Measurements from ENCODE around the gene IL22RA1. TPM values are rescaled to one million over a fixed set of nuclear protein-coding genes. Genes with fewer than 3 reads are reported as not detected.

The IL22RA1 gene
- total RNA-seq, 1 experiment from 2014 or later = 0.13 TPM

- H3K4me2 ChIP-seq (ENCODE audit: insufficient read depth, insufficient read length, low read length) = no peak overlapping the region
- no peak overlapping the region for H3K27ac ChIP-seq (ENCODE audit: insufficient read length, low read depth, low read length)
- H2BK120ac ChIP-seq (ENCODE audit: low read depth, low read length, poor library complexity, severe bottlenecking) = no peak overlapping the region
- no CpG with 5 or more reads among the region's 3 CpGs for WGBS (ENCODE audit: extremely low coverage, insufficient read length, low lambda C conversion rate)
- H3K18ac ChIP-seq (ENCODE audit: insufficient read length, low read depth, low read length) = no peak overlapping the region
- no peaks in the 10 kb centered on the region for H3K27me3 ChIP-seq (ENCODE audit: insufficient read depth, low read length)
- H3K23ac ChIP-seq (ENCODE audit: insufficient read length, low read depth, low read length) = no peak overlapping the region
- no peaks in the 10 kb centered on the region; the same call in none of the 2 replicates for H3K27me3 Mint-ChIP-seq (ENCODE audit: low read depth)
- no peak overlapping the region for H2BK15ac ChIP-seq (ENCODE audit: low read depth, low read length)
- H4K8ac ChIP-seq (replicated peaks; ENCODE audit: insufficient read length, low read depth, low read length) = no peak overlapping the region
- DNase-seq = no peak
- H3K27ac Mint-ChIP-seq = no peak overlapping the region
- H3K4ac ChIP-seq (ENCODE audit: low read depth, low read length) = no peak overlapping the region
- H3K9ac ChIP-seq (ENCODE audit: extremely low read depth, insufficient read length, low read length) = no peak overlapping the region
- no peaks in the 10 kb centered on the region for H3K79me1 ChIP-seq (ENCODE audit: insufficient read depth, low read depth, low read length, poor library complexity, severe bottlenecking)
- no peak overlapping the region for H3T11ph ChIP-seq (ENCODE audit: low read length)
- H3K79me2 ChIP-seq (ENCODE audit: insufficient read depth, low read length) = no peaks in the 10 kb centered on the region
- peaks cover 0 to 8% (median 2%) of the 10 kb centered on the region in 3 experiments; a peak in 1 of 7 replicates for H3K36me3 Mint-ChIP-seq (ENCODE audit: insufficient read depth in 1 of 3, low read depth in 3 of 3)
- H3K23me2 ChIP-seq (ENCODE audit: insufficient read length, low read depth, low read length, poor library complexity, severe bottlenecking) = no peaks in the 10 kb centered on the region
- H4K20me1 ChIP-seq (ENCODE audit: control insufficient read depth, insufficient read depth, insufficient read length) = no peaks in the 10 kb centered on the region
- TF ChIP-seq CTCF (conservative IDR thresholded peaks at IDR 0.05) = no peak
- no peak overlapping the region for H2BK20ac ChIP-seq (ENCODE audit: low read depth, low read length, poor library complexity, severe bottlenecking)
- no peak overlapping the region for H3K14ac ChIP-seq (ENCODE audit: insufficient read depth, low read length)
- no peak overlapping the region for H2BK5ac ChIP-seq (ENCODE audit: insufficient read length, low read length)
- H2BK12ac ChIP-seq (ENCODE audit: insufficient read length, low read depth, low read length) = no peak overlapping the region
- peaks cover 0 to 13% of the 10 kb centered on the region in 2 experiments; a peak in 2 of 5 replicates for H3K9me3 Mint-ChIP-seq
- no peak overlapping the region for H2AFZ ChIP-seq (ENCODE audit: low read length)
- no peak overlapping the region for H2AK5ac ChIP-seq (ENCODE audit: insufficient read length, low read length)
- H4K5ac ChIP-seq (ENCODE audit: insufficient read length, low read depth, low read length) = no peak overlapping the region
- H4K91ac ChIP-seq (ENCODE audit: insufficient read length, low read depth, low read length) = no peak overlapping the region
- H3K4me1 Mint-ChIP-seq = peaks cover 18 to 20% of the 10 kb centered on the region in 2 experiments
- no peaks in the 10 kb centered on the region for H3K4me1 ChIP-seq (ENCODE audit: insufficient read depth, low read length)
- no peak overlapping the region for H3K4me3 Mint-ChIP-seq
- H3K56ac ChIP-seq (ENCODE audit: insufficient read length, low read depth, low read length) = no peak overlapping the region
- no peaks in the 10 kb centered on the region for H3K9me3 ChIP-seq (ENCODE audit: control insufficient read depth, low read depth, low read length)
Measured at GRCh38 chr1:24130385-24130784, 12.6 kb downstream of the IL22RA1 start.

Data from H9 (cell line).